GM18526 (cell line): ENCODE results near the gene ARF1.

ENCODE experiments used
- POLR2A ChIP-seq: IDR thresholded peaks from 3 replicates; pipeline ENCODE4 v1.6.1; 2011; ENCODE audit not compliant: insufficient read length; ENCODE audit errors: extremely low read depth

The ARF1 gene

GRCh38 chr1:228097333-228098081, 15.0 kb downstream of the ARF1 start:
- peak; percentile 15 for TF ChIP-seq POLR2A

GRCh38 chr1:228098323-228098931, 15.9 kb downstream of the ARF1 start:
- no peak for TF ChIP-seq POLR2A

GRCh38 chr1:228099331-228099732, 16.8 kb downstream of the ARF1 start:
- no peak for TF ChIP-seq POLR2A

- TF ChIP-seq POLR2A = no peak
These were observed 18.5 kb downstream of the ARF1 start for GRCh38 chr1:228100822-228101613.

GRCh38 chr1:228101614-228101993, 19.1 kb downstream of the ARF1 start:
- no peak for TF ChIP-seq POLR2A

GRCh38 chr1:228101994-228102790, 19.7 kb downstream of the ARF1 start:
- TF ChIP-seq POLR2A = no peak

- peak; percentile 54 for TF ChIP-seq POLR2A
These were observed 20.5 kb downstream of the ARF1 start, which contains the start of gene C1orf35 for GRCh38 chr1:228102791-228103620. C1orf35 (minus strand) TSS chr1:228103325; CDS start chr1:228103227, 98 bp downstream.

- no peak for TF ChIP-seq POLR2A
These were observed 22.2 kb downstream of the ARF1 start for GRCh38 chr1:228104526-228105269.

- TF ChIP-seq POLR2A = no peak
These were observed 22.9 kb downstream of the ARF1 start for GRCh38 chr1:228105270-228105995.

- TF ChIP-seq POLR2A = no peak
These were observed 23.7 kb downstream of the ARF1 start for GRCh38 chr1:228105996-228106799.

- no peak for TF ChIP-seq POLR2A
These were observed 24.2 kb downstream of the ARF1 start for GRCh38 chr1:228106800-228107054.

GRCh38 chr1:228107636-228108035, 25.1 kb downstream of the ARF1 start:
- TF ChIP-seq POLR2A = no peak

GRCh38 chr1:228108055-228108690, 25.7 kb downstream of the ARF1 start:
- TF ChIP-seq POLR2A = no peak
